ENCODE measurements around the gene SAPCD2.

Gene SAPCD2

DNA sequence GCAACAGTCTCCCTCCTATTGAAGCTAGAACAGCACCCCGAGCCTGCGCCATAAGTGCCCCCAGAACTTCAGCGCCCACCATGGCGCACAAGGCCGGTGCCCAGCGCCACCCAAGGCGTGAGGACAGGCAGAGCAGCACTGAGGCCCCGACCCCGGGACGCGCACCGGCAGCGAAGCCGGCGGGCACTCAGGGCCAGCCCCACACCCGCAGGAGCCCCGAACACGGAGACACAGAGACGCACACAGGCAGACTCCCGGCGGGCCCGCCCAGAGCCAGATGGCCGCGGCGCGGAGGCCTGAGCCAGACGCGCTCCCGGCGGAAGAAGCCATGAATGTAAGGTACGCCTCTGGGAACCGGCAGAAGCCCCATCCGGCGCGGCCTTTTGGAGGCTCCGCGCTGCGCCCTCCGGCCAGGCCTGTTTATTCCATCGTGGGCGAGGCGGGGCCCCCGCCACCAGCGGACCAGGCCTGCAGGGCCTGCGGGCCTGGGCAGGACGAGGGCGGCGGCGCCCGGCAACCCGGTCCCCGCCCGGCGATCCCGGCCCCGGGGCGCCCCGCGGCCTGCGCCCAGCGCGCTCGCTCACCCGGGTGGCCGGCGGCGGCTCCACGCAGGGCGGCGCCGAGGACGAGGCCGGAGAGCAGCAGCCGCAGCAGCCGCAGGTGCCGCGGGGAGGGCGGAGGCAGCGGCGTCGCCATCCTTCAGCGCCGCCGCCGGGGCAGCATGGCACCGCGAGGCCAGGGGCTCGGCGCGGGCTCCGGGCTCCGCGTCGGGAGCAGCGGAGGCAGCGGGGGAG is 24.9 kb downstream of the SAPCD2 start:
- no peak overlapping the region for H3K27ac Mint-ChIP-seq
- H3K9me3 Mint-ChIP-seq, result no peaks in the 10 kb centered on the region
- H3K4me1 Mint-ChIP-seq, result peaks cover 7% of the 10 kb centered on the region
- no peaks in the 10 kb centered on the region for H3K36me3 Mint-ChIP-seq
- DNase-seq (ENCODE audit: low spot score in 2 of 2) (no peak), ATAC-seq (ENCODE audit: low read depth) (no peak)
- peaks cover 21% of the 10 kb centered on the region for H3K27me3 Mint-ChIP-seq
- H3K4me3 Mint-ChIP-seq, result peak overlapping the region; percentile 24

DNA sequence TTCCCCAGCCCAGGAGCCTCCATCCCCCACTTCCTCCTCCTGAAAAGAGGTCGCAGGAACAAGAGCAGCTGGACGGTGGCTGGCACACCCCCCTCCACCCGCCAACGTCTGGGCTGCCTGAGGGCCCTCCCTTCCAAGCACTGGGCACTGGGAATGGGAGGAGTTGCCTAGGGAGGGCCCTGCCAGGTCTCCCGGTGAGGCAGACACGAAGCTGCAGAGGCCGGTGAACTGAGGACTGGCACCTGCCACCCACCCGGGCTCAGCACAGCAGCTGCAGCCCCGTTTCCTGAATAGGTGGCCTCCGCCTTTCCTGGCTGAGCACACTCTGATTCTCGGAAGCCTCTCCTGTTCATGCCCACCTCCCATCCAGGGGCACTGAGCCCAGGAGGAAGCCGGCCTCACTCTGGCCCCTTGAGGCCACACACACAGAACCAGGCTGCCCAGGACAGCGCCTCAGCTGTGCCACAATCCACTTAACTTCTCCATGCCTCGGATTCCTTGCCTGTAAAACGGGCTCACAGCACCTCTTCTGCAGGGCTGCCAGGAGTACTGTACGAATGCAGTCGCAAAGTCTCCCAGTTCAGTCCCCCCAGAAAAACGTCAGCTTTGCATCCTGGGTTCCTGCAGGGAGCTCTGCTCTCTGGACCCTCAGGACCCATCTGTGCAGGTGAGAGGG is 25.7 kb downstream of the SAPCD2 start:
- no peak overlapping the region for H3K27ac Mint-ChIP-seq
- peak overlapping the region; percentile 24 for H3K4me3 Mint-ChIP-seq
- ATAC-seq (ENCODE audit: low read depth) (no peak), DNase-seq (ENCODE audit: low spot score in 2 of 2) (no peak)
- peaks cover 4% of the 10 kb centered on the region for H3K4me1 Mint-ChIP-seq
- H3K27me3 Mint-ChIP-seq, result peaks cover 19% of the 10 kb centered on the region
- no peaks in the 10 kb centered on the region for H3K9me3 Mint-ChIP-seq
- no peaks in the 10 kb centered on the region for H3K36me3 Mint-ChIP-seq

DNA sequence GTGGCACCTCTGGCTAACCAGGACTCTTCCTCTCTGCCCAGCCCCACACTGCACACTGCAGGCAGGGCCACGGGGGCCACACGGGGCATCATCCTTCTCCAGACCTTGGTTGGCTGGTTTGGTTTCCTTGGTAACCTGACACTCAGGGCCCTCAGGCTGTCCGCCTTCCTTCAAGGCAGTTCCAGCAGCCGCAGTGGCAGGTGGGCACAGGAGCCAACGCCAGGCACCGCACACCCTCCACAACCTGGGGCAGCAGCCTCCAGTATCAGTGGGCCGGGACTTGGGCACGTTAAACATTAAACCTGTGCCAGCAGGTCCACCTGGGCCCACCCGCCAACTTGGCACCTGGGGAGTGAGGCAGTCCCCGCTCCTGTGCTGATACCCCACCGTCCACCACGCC is 26.3 kb downstream of the SAPCD2 start:
- ATAC-seq (ENCODE audit: low read depth), result no peak

DNA sequence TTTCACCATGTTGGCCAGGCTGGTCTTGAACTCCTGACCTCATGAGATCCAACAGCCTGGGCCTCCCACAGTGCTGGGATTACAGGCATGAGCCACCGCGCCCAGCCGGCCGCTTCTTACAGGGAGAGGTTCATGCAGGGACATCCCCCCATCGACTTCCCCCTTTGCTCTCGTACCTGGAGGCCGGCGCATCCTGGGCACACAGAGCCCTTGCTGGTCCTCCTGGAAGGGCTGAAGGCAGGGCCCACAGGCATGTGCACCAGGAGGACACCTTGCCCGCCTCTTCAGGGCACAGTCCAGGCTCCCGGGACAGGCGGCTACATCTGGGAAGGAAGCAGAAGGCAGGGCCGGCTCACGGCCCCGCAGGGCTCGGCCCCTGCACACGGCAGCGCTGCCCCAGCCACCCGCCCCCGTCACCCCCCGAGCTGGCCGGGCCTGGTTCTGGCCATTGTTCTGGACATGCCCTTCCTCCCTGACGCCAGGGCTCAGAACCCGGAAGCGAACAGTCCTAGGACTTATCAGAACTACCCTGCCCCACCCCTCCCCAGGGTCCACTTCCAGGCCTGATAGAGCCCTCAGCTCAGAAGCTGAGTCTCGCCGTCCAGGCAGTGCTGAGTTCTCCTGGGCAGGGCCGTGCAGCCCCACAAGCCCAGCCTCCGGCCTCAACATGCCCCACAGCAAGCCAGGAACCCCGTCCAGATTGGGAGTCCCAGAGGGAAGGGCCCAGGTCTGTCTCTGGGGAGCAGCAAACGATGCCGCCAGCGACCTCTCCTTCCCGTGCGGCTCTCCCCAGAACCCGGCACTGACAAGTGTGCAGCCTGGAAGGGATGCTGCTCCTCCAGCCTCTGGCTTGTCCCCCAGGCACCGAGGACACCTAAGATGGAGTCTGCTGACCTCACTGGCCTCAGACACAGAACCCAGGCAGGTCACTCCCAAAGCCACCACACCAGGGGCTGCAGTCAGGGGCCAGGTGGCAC is 27.3 kb downstream of the SAPCD2 start:
- H3K9me3 Mint-ChIP-seq, result no peaks in the 10 kb centered on the region
- ATAC-seq (ENCODE audit: low read depth) (no peak), DNase-seq (ENCODE audit: low spot score in 2 of 2) (no peak)
- peaks cover 3% of the 10 kb centered on the region for H3K4me1 Mint-ChIP-seq
- H3K27ac Mint-ChIP-seq, result no peak overlapping the region
- H3K4me3 Mint-ChIP-seq, result no peak overlapping the region
- peaks cover 14% of the 10 kb centered on the region for H3K27me3 Mint-ChIP-seq
- H3K36me3 Mint-ChIP-seq, result no peaks in the 10 kb centered on the region

More for the DNA sequence above, 26.3 kb downstream of the SAPCD2 start:
- Mint-ChIP-seq H3K4me3 (no peak overlapping the region), H3K4me1 (peaks cover 3% of the 10 kb centered on the region), H3K36me3 (no peaks in the 10 kb centered on the region), H3K9me3 (no peaks in the 10 kb centered on the region), H3K27ac (no peak overlapping the region), H3K27me3 (peaks cover 16% of the 10 kb centered on the region)
- no peak for DNase-seq (ENCODE audit: low spot score in 2 of 2)

DNA sequence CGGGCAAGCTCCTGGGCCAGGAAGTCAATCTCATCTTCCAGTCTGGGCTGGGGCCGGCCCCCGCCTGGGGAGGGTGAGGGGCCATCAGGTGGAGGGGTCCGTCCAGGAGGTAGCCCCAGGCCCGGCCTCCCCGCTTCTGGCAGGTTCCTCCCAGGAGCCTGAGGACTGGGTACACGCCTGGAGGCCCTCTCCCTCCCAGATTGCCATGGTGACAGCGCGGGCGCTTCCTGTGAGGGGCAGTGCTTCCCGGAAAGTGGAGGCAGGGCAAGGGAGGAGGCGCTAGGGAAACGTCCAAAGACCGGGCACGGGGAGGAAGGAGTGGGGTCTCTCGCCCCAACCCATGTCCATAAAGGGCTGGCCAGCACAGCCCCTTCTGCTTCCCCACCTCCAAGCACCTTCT is 29.2 kb downstream of the SAPCD2 start:
- Mint-ChIP-seq H3K4me3 (no peak overlapping the region), H3K27me3 (peaks cover 12% of the 10 kb centered on the region), H3K9me3 (no peaks in the 10 kb centered on the region), H3K27ac (no peak overlapping the region), H3K36me3 (no peaks in the 10 kb centered on the region), H3K4me1 (no peaks in the 10 kb centered on the region)
- DNase-seq (ENCODE audit: low spot score in 2 of 2), result no peak
- ATAC-seq (ENCODE audit: low read depth), result no peak

DNA sequence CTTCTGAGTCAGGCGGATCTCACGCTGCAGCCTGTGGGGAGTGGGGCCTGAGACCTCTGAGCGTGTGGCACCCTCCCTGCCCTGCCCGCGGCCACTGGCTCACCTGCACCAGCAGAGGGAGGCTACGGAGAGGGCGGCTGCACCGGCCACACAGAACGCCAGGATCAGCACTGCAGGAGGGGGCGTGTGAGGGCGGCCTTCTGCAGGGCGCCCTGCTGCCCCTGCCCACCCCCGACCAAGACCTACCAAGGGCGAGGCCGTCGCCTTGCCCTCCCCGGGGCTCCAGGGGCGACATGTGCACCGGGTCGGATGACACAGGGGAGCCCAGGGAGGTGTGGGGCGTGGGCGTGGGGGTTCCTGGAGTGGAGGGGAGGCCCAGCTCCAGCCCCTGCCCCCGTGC is 29.8 kb downstream of the SAPCD2 start:
- peaks cover 12% of the 10 kb centered on the region for H3K27me3 Mint-ChIP-seq
- no peak overlapping the region for H3K4me3 Mint-ChIP-seq
- H3K9me3 Mint-ChIP-seq, result no peaks in the 10 kb centered on the region
- H3K36me3 Mint-ChIP-seq, result no peaks in the 10 kb centered on the region
- ATAC-seq (ENCODE audit: low read depth), result no peak
- no peak overlapping the region for H3K27ac Mint-ChIP-seq
- DNase-seq (ENCODE audit: low spot score in 2 of 2), result no peak
- H3K4me1 Mint-ChIP-seq, result no peaks in the 10 kb centered on the region

DNA sequence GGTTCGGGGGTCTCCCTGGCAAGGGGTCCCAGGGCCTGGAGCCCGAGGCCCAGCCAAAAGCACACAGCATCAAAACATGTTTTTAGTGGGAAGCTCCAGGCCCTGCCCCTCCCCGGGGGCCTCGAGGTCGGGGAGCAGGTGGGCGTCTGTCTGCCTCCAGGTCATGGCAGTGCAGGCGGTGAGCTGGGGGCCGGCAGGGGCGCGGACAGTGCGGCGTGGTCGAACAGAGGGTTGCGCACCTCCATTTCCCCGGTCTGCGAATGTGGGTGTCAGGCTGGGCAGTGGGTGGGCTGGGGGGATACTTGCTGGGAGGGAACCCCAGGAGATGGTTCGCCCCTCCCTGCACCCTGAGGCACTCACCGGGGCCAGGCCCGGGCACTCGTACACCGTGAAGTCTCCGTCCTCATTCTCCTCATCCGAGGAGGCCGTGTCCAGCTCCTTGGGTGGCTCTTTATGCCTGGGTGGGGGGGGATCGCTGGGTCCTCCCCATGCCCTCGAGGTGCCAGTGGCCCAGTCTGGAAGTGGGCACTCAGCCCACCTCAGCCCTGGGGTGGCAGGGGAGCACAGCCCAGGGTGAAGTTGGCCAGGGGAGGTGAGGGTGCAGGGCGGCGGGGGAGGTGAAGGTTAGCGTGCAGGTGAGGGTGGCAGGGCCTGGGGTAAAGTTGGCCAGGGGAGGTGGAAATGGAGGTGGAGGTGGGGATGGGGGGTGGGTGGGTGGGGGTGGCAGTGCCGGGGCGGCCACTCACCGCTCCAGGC is 30.6 kb downstream of the SAPCD2 start:
- Mint-ChIP-seq H3K4me1 (peaks cover 6% of the 10 kb centered on the region), H3K27ac (no peak overlapping the region), H3K27me3 (peaks cover 7% of the 10 kb centered on the region), H3K9me3 (no peaks in the 10 kb centered on the region), H3K36me3 (no peaks in the 10 kb centered on the region), H3K4me3 (no peak overlapping the region)
- ATAC-seq (ENCODE audit: low read depth), result no peak
- no peak for DNase-seq (ENCODE audit: low spot score in 2 of 2)

DNA sequence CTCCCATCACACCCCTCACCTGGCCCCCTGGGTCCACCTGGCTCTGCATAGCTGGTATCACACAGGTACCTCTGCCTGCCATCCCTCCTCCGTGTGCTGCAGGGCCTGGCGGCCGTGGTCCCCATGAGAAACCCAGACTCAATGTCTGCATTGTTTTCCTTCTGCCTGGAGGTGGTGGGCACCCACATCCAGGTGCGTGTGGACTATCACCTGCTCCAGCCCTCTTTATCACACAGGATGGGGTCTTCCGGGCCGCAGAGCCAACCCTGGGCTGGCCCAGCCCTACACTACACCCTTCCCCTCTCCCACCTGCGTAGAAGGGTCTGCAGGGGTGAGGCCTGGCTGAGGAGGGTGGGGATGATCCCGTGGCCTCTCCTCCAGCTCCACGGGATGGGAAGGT is 31.4 kb downstream of the SAPCD2 start:
- DNase-seq (ENCODE audit: low spot score in 2 of 2) (no peak), ATAC-seq (ENCODE audit: low read depth) (no peak)
- Mint-ChIP-seq H3K9me3 (no peaks in the 10 kb centered on the region), H3K27ac (no peak overlapping the region), H3K36me3 (no peaks in the 10 kb centered on the region), H3K4me1 (peaks cover 11% of the 10 kb centered on the region), H3K4me3 (no peak overlapping the region), H3K27me3 (peaks cover 5% of the 10 kb centered on the region)

DNA sequence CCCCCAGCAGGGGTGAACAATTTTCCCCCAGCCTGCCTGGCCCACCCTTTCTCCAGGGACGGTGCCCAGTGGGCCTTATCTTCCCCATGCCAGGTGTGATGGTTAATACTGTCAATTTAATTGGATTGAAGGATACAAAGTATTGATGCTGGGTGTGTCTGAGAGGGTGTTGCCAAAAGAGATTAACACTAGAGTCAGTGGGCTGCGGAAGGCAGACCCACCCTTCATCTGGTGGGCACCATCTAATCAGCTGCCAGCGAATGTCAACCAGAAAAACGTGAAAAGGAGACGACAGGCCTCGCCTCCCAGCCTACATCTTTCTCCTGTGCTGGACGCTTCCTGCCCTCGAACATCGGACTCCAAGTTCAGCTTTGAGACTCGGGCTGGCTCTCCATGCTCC is 32.9 kb downstream of the SAPCD2 start:
- no peaks in the 10 kb centered on the region for H3K36me3 Mint-ChIP-seq
- no peak overlapping the region for H3K27ac Mint-ChIP-seq
- H3K27me3 Mint-ChIP-seq, result peaks cover 3% of the 10 kb centered on the region
- no peaks in the 10 kb centered on the region for H3K9me3 Mint-ChIP-seq
- H3K4me1 Mint-ChIP-seq, result peaks cover 17% of the 10 kb centered on the region
- H3K4me3 Mint-ChIP-seq, result no peak overlapping the region
- DNase-seq (ENCODE audit: low spot score in 2 of 2), result no peak
- ATAC-seq (ENCODE audit: low read depth), result no peak

DNA sequence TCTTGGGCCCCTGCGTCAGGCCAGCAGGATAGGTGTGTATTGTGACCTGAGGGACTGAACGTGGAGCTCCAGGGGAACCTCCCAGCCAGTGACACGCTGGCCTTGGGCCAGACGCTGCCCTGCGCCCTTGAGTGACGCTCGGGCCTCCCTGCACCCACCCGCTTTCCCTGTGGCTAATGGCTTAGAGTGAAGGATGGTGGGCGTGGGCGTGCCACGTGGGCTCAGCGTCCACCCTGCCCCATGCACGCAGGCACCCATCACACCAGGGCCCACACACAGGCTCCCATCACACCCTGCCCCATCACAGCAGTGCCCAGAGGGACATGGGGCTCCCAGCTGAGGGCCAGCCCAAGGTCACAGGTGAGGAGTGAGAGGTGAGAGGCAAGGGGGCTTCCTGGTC is 33.3 kb downstream of the SAPCD2 start:
- H3K27me3 Mint-ChIP-seq, result peaks cover 3% of the 10 kb centered on the region
- peaks cover 19% of the 10 kb centered on the region for H3K4me1 Mint-ChIP-seq
- no peak overlapping the region for H3K4me3 Mint-ChIP-seq
- no peaks in the 10 kb centered on the region for H3K9me3 Mint-ChIP-seq
- no peak overlapping the region for H3K27ac Mint-ChIP-seq
- no peak for ATAC-seq (ENCODE audit: low read depth)
- no peaks in the 10 kb centered on the region for H3K36me3 Mint-ChIP-seq
- no peak for DNase-seq (ENCODE audit: low spot score in 2 of 2)

DNA sequence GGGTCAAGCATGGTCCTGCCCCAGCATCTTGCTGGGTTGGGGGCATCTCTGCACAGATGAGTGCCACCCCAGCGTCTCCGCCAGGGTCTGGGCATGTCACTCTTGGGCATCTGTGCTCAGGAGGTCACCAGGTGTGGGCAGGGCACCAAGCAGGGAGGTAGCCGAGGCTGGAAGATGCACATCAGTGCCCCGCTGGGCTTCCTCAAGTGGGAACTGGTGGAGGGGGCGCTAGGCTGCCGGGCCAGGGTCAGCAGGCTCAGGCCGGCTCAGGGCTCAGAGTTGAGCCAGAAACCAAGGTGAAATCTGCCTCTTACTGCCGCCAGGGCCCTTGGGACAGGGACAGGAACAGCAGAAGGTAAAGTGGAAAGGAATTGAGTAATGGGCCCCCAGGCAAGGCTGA is 34.4 kb downstream of the SAPCD2 start:
- no peak for ATAC-seq (ENCODE audit: low read depth)
- Mint-ChIP-seq H3K27me3 (peaks cover 3% of the 10 kb centered on the region), H3K4me3 (no peak overlapping the region), H3K4me1 (peaks cover 24% of the 10 kb centered on the region), H3K36me3 (no peaks in the 10 kb centered on the region), H3K27ac (no peak overlapping the region), H3K9me3 (no peaks in the 10 kb centered on the region)
- no peak for DNase-seq (ENCODE audit: low spot score in 2 of 2)

DNA sequence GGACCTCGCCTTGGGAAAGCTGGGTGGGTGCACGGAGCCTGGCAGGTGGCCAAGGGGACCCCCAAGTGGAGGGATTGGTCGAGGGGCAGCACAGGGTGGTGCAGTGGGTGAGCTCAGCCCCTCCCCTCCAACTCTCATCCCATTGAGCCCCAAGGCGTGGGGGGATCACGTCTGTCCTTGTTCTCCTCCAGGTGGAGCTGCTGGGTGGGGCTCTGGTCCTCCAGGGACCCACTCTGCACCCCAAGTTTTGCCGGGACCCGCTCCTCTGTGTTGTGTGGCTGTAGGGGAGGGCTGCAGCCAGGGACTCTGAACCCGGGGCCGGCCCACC is 34.9 kb downstream of the SAPCD2 start:
- H3K4me3 Mint-ChIP-seq, result no peak overlapping the region

DNA sequence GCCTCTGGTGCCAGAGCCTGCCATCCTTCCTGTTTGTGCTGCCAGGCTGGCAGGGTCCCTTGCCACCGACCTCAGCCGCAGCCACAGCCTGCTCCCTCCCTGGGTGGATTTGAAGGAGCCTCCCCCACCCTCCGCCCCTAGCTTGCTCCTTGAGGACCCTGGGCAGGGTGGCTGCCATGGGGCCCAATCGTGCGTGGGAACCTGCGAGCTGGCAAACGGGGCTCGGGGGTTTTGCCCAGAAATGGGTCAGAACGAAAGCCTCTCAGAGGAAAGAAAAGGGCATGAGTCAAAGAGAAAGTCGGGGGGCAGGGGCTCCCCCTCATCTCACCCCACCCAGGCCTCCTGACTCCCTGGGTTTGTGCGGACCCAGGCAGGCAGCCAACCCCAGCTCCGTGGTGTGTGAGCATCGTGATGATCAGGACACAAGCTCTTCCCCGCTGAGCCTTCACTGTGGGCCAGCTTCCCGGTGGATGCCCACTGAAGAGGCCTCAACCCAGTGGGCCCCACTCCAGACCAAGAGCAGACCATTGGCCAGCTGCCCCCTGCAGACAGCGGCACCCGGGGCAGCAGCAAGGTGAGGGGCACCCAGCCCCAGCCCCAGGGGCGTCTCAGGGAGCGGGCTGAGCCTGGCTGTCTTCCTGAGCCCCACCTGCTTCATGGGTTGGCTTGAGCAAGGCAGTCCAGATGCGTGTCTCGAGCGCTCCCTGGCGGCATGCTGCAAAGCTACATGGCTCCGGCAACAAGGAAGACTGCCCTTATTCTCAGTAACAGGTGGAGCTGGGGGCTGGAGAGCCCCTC is 35.4 kb downstream of the SAPCD2 start:
- DNase-seq (ENCODE audit: low spot score in 2 of 2), result peak; percentile 82 to 90
- H3K4me3 Mint-ChIP-seq, result peak overlapping the region; percentile 80
- H3K9me3 Mint-ChIP-seq, result no peaks in the 10 kb centered on the region
- ATAC-seq (ENCODE audit: low read depth), result peak; percentile 64
- peaks cover 31% of the 10 kb centered on the region for H3K4me1 Mint-ChIP-seq
- H3K36me3 Mint-ChIP-seq, result no peaks in the 10 kb centered on the region
- H3K27ac Mint-ChIP-seq, result peak overlapping the region; percentile 63
- H3K27me3 Mint-ChIP-seq, result no peaks in the 10 kb centered on the region

More for the DNA sequence above, 34.9 kb downstream of the SAPCD2 start:
- Mint-ChIP-seq H3K9me3 (no peaks in the 10 kb centered on the region), H3K36me3 (no peaks in the 10 kb centered on the region), H3K4me1 (peaks cover 28% of the 10 kb centered on the region), H3K27ac (no peak overlapping the region), H3K27me3 (peaks cover 2% of the 10 kb centered on the region)
- ATAC-seq (ENCODE audit: low read depth) (no peak), DNase-seq (ENCODE audit: low spot score in 2 of 2) (no peak)

All from memory B cell (primary cell).